Stimulated activated naive B cell treated with anti-CD40 and anti-IgM and Interleukin-4, amounts not matched to agents 10 μg/mL and 1 μg/mL and 100 μg/mL, for 72 hours (primary cell): ENCODE data around the gene EFR3B.

Source experiments
- ATAC-seq, 2 donors: fragments of 150-1000 bp; cut with Tn5 transposase; replicated peaks; 2 replicates each; pipeline ENCODE4 v1.10.0; 2021; ENCODE audit warnings: moderate library complexity in 1 of 2
- DNase-seq: peaks from one replicate; pipeline ENCODE4 v3.0.0; 2021
- H3K27ac Mint-ChIP-seq: one replicate; pipeline ENCODE4 v1.8.0; 2022; ENCODE audit warnings: mild to moderate bottlenecking, mixed read lengths
- H3K27me3 Mint-ChIP-seq, 2 donors: one replicate each; pipeline ENCODE4 v1.8.0; 2022; ENCODE audit warnings: mixed read lengths in 2 of 2
- H3K36me3 Mint-ChIP-seq, 2 donors: one replicate each; pipeline ENCODE4 v1.8.0; 2022; ENCODE audit warnings: mixed read lengths in 2 of 2, mild to moderate bottlenecking in 1 of 2
- H3K4me1 Mint-ChIP-seq, 2 donors: one replicate each; pipeline ENCODE4 v1.8.0; 2022; ENCODE audit warnings: mixed read lengths in 2 of 2, mild to moderate bottlenecking in 1 of 2
- H3K4me3 Mint-ChIP-seq, 2 donors: one replicate each; pipeline ENCODE4 v1.8.0; 2022; ENCODE audit warnings: mild to moderate bottlenecking in 2 of 2, mixed read lengths in 2 of 2, moderate library complexity in 1 of 2
- H3K9me3 Mint-ChIP-seq, 2 donors: one replicate each; pipeline ENCODE4 v1.8.0; 2022; ENCODE audit warnings: mixed read lengths in 2 of 2, mild to moderate bottlenecking in 1 of 2

Gene EFR3B

GRCh38 chr2:25170888-25171287, 129.0 kb downstream of the EFR3B start:
- no peak overlapping the region for H3K4me3 Mint-ChIP-seq
- no peak overlapping the region for H3K27ac Mint-ChIP-seq
- ATAC-seq (peak; percentile 9 to 29), DNase-seq (no peak)
- peaks cover 25 to 38% of the 10 kb centered on the region in 2 donors for H3K4me1 Mint-ChIP-seq
- peaks cover 32 to 39% of the 10 kb centered on the region in 2 donors for H3K27me3 Mint-ChIP-seq
- H3K9me3 Mint-ChIP-seq = no peaks in the 10 kb centered on the region
- H3K36me3 Mint-ChIP-seq = peaks cover 0 to 2% of the 10 kb centered on the region in 2 donors

DNA sequence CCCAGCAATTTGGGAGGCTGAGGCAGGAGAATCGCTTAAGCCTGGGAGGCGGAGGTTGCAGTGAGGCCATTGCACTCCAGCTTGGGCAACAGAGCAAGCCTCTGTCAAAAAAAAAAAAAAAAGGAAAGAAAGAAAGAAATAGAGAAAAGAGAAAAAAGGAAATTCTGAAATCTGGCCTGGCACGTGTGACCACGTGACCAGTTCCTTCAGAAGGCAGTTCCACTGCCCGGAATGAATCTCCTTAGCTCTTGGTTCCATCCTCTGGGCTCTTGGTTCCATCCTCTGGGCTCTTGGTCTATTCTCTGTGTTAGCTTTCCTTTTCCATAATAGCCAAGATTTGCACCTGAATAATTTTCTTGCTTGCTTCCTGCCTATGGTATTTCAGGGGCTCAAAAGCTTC, 131.8 kb downstream of the EFR3B start:
- H3K36me3 Mint-ChIP-seq = peaks cover 0 to 2% of the 10 kb centered on the region in 2 donors
- H3K27ac Mint-ChIP-seq = no peak overlapping the region

GRCh38 chr2:25174192-25174861, 132.5 kb downstream of the EFR3B start:
- DNase-seq (no peak), ATAC-seq (no peak)
- Mint-ChIP-seq H3K4me3 (no peak overlapping the region), H3K27ac (no peak overlapping the region), H3K36me3 (peaks cover 0 to 2% of the 10 kb centered on the region in 2 donors), H3K4me1 (peaks cover 7 to 17% of the 10 kb centered on the region in 2 donors), H3K27me3 (peaks cover 35 to 49% of the 10 kb centered on the region in 2 donors), H3K9me3 (no peaks in the 10 kb centered on the region)

More for the DNA sequence above, 131.8 kb downstream of the EFR3B start:
- DNase-seq (no peak), ATAC-seq (no peak)
- Mint-ChIP-seq H3K4me3 (no peak overlapping the region), H3K27me3 (peaks cover 41 to 49% of the 10 kb centered on the region in 2 donors), H3K4me1 (peaks cover 10 to 22% of the 10 kb centered on the region in 2 donors), H3K9me3 (no peaks in the 10 kb centered on the region)

DNA sequence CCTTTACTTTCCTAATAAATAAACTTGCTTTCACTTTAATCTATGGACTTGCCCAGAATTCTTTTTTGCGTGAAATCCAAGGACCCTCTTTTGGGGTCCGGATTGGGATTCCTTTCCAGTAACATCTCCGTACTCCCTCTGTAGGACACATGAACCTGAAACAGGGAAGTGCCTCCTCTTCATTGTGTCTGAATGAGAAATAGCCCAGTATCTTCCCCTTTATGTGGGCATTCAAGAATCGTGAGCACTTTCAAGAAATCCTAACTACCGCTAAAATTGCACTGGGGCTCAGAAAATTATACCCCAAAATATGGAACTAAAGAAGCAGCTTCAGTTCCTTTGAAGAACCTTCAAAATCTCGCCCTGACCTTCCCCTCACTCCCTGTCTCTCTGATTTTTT, 134.3 kb downstream of the EFR3B start:
- Mint-ChIP-seq H3K27ac (no peak overlapping the region), H3K4me1 (peaks cover 2 to 10% of the 10 kb centered on the region in 2 donors)
- no peak for ATAC-seq

GRCh38 chr2:25176541-25177181, 134.8 kb downstream of the EFR3B start:
- Mint-ChIP-seq H3K36me3 (peaks cover 0 to 2% of the 10 kb centered on the region in 2 donors), H3K4me3 (no peak overlapping the region), H3K27ac (no peak overlapping the region), H3K27me3 (peaks cover 25 to 38% of the 10 kb centered on the region in 2 donors), H3K9me3 (no peaks in the 10 kb centered on the region), H3K4me1 (peaks cover 2 to 10% of the 10 kb centered on the region in 2 donors)
- DNase-seq = no peak
- no peak for ATAC-seq

More for the DNA sequence above, 134.3 kb downstream of the EFR3B start:
- peaks cover 0 to 2% of the 10 kb centered on the region in 2 donors for H3K36me3 Mint-ChIP-seq
- H3K4me3 Mint-ChIP-seq = no peak overlapping the region
- H3K9me3 Mint-ChIP-seq = no peaks in the 10 kb centered on the region
- peaks cover 25 to 38% of the 10 kb centered on the region in 2 donors for H3K27me3 Mint-ChIP-seq
- DNase-seq = no peak

DNA sequence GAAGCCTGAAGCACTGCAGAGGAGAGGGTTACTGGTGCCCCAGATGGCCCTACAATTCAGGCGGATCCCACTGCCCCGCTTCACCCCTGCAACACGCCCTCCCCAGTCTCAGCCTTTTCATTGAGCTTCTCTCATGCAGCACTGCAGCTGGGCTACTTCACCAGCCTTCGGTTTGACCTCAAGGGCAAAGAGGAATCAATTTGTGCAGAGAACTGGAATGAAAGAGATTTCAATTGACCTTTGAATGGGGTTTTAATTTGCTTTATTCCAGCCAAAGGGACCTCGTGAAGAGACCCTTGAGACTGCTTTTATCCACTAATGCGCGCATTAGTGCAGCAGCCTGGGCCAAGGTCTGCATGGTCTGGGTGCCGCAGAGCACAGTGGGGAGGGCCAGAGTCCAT, 135.3 kb downstream of the EFR3B start:
- Mint-ChIP-seq H3K27ac (no peak overlapping the region), H3K9me3 (no peaks in the 10 kb centered on the region), H3K27me3 (peaks cover 25 to 38% of the 10 kb centered on the region in 2 donors), H3K36me3 (no peaks in the 10 kb centered on the region), H3K4me1 (peaks cover 2 to 10% of the 10 kb centered on the region in 2 donors), H3K4me3 (no peak overlapping the region)
- DNase-seq = no peak
- no peak for ATAC-seq

DNA sequence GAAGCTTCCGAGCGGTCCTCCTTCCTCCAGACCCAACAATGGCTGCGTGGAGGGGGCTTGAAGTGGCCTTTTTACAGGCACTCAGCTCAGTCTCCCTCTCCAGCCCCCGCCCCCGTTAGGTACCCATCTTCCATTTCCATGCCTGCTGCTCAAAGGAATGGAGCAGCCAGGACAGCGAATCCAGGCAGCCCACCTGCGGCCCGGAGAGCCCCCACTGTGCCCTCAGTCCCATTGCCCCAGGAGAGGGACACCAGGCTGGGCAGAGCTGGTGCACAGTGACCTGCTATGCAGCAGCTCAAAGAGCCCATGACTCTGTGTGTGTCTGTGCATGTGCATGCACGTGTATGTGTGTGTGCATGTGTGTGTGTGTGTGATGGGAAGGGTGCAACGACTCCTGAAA, 137.1 kb downstream of the EFR3B start:
- Mint-ChIP-seq H3K4me3 (no peak overlapping the region), H3K36me3 (no peaks in the 10 kb centered on the region), H3K4me1 (peaks cover 0 to 10% of the 10 kb centered on the region in 2 donors), H3K27ac (no peak overlapping the region), H3K27me3 (peaks cover 18 to 33% of the 10 kb centered on the region in 2 donors), H3K9me3 (no peaks in the 10 kb centered on the region)
- DNase-seq (no peak), ATAC-seq (no peak)

DNA sequence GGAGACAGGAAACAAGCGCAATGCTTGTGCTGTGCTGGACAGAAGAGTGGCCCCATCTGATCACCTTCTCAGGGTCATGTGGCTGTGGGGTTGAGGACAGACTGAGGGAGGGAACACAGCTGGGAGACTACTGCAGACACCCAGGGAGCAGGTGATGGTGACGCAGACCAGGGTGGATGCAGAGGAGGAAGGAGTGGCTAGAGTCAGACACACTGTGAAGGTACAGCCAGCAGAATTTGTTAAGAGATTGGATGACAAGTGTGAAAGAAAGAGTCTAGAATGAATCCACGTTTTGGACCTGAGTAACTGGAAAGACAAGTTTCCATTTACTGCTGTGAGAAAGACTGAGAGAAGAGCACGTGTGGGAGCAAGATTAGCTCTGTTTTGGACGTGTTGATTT, 142.4 kb downstream of the EFR3B start:
- no peaks in the 10 kb centered on the region for H3K36me3 Mint-ChIP-seq
- no peak overlapping the region for H3K27ac Mint-ChIP-seq
- no peaks in the 10 kb centered on the region for H3K4me1 Mint-ChIP-seq
- no peak overlapping the region for H3K4me3 Mint-ChIP-seq
- H3K9me3 Mint-ChIP-seq = no peaks in the 10 kb centered on the region
- H3K27me3 Mint-ChIP-seq = peaks cover 5 to 12% of the 10 kb centered on the region in 2 donors
- ATAC-seq (no peak), DNase-seq (no peak)

GRCh38 chr2:25187729-25188350, 146.0 kb downstream of the EFR3B start:
- no peak for ATAC-seq
- Mint-ChIP-seq H3K4me1 (no peaks in the 10 kb centered on the region), H3K36me3 (no peaks in the 10 kb centered on the region), H3K9me3 (no peaks in the 10 kb centered on the region), H3K4me3 (no peak overlapping the region), H3K27ac (no peak overlapping the region), H3K27me3 (peaks cover 5 to 17% of the 10 kb centered on the region in 2 donors)
- DNase-seq = no peak

- H3K9me3 Mint-ChIP-seq = no peaks in the 10 kb centered on the region
- H3K4me1 Mint-ChIP-seq = no peaks in the 10 kb centered on the region
- no peak overlapping the region for H3K4me3 Mint-ChIP-seq
- H3K36me3 Mint-ChIP-seq = no peaks in the 10 kb centered on the region
- DNase-seq (no peak), ATAC-seq (no peak)
- peaks cover 5 to 17% of the 10 kb centered on the region in 2 donors for H3K27me3 Mint-ChIP-seq
- no peak overlapping the region for H3K27ac Mint-ChIP-seq
Observed at GRCh38 chr2:25188405-25188804, 146.5 kb downstream of the EFR3B start.

DNA sequence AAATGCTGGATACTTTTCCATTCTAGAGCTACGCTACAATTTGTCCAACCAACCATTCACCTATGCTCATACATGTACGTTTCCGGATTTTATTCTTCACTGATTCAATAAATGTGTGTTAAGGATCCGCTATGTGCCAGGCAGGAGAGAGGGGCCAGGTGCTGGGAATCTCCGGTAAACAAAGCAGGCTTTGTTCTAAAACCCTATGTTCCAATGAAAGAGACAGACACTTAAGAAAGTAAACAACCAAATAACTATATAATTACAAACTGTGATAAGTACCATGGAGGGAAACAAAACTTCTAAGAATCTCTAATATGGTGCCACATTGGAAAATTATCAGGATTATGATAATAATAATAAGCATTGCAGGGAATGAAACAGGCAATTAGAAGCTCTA, 148.7 kb downstream of the EFR3B start:
- DNase-seq (no peak), ATAC-seq (no peak)
- Mint-ChIP-seq H3K4me3 (no peak overlapping the region), H3K27ac (no peak overlapping the region), H3K36me3 (no peaks in the 10 kb centered on the region), H3K27me3 (peaks cover 0 to 5% of the 10 kb centered on the region in 2 donors), H3K9me3 (no peaks in the 10 kb centered on the region), H3K4me1 (peaks cover 0 to 1% of the 10 kb centered on the region in 2 donors)

GRCh38 chr2:25194576-25195122, 152.8 kb downstream of the EFR3B start:
- ATAC-seq = no peak
- H3K27ac Mint-ChIP-seq = peak overlapping the region; percentile 60
- H3K36me3 Mint-ChIP-seq = no peaks in the 10 kb centered on the region
- no peaks in the 10 kb centered on the region for H3K9me3 Mint-ChIP-seq
- H3K27me3 Mint-ChIP-seq = peaks cover 0 to 12% of the 10 kb centered on the region in 2 donors
- peaks cover 13 to 26% of the 10 kb centered on the region in 2 donors for H3K4me1 Mint-ChIP-seq
- H3K4me3 Mint-ChIP-seq = no peak overlapping the region
- DNase-seq = no peak

- DNase-seq (no peak), ATAC-seq (no peak)
- Mint-ChIP-seq H3K27ac (peak overlapping the region; percentile 44), H3K27me3 (peaks cover 0 to 7% of the 10 kb centered on the region in 2 donors), H3K4me3 (no peak overlapping the region), H3K4me1 (peaks cover 25 to 36% of the 10 kb centered on the region in 2 donors), H3K9me3 (no peaks in the 10 kb centered on the region), H3K36me3 (no peaks in the 10 kb centered on the region)
Observed at GRCh38 chr2:25197336-25198208, 155.7 kb downstream of the EFR3B start.

DNA sequence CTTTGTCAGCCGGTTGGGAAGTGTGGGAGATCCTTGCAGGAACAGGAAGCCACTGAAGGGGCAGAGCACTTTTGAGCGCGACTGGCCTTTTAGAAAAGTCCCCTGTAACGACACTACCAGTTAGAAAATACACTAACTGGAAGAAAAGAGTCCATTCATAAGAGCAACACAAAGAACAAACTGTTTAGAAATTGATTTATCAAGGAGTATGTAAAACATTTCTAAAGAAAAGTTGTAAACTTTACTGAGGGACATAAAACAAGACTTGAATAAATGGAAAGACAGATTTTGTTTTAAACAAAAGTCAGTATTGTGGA, 156.3 kb downstream of the EFR3B start:
- DNase-seq (no peak), ATAC-seq (no peak)
- Mint-ChIP-seq H3K36me3 (no peaks in the 10 kb centered on the region), H3K4me1 (peaks cover 25 to 36% of the 10 kb centered on the region in 2 donors), H3K9me3 (no peaks in the 10 kb centered on the region), H3K4me3 (no peak overlapping the region), H3K27me3 (peaks cover 0 to 7% of the 10 kb centered on the region in 2 donors), H3K27ac (no peak overlapping the region)
